ENCODE data around the gene PCBP3. TPM values are rescaled to one million over a fixed set of nuclear protein-coding genes. Genes with fewer than 3 reads are reported as not detected.

The PCBP3 gene
- total and polyA plus RNA-seq, 2 donors from 2014 or later: 2.3 to 5.4 TPM

GRCh38 chr21:45737485-45738166, 94.1 kb downstream of the PCBP3 start:
- Histone ChIP-seq H3K9me3 (ENCODE audit: control insufficient read depth in 2 of 3, insufficient read depth in 1 of 3, low read length in 3 of 3) (no peaks in the 10 kb centered on the region), H3K4me1 (ENCODE audit: control insufficient read depth in 2 of 3, insufficient read depth in 2 of 3, low read depth in 1 of 3, low read length in 3 of 3) (peaks cover 0 to 4% (median 0%) of the 10 kb centered on the region in 3 donors), H3K27ac (ENCODE audit: low read depth in 2 of 2, low read length in 2 of 2) (no peak overlapping the region), H3K36me3 (ENCODE audit: control insufficient read depth in 2 of 3, insufficient read depth in 3 of 3, low read length in 3 of 3) (no peaks in the 10 kb centered on the region), H3K27me3 (ENCODE audit: control insufficient read depth, insufficient read depth, low read length) (no peaks in the 10 kb centered on the region), H3K4me3 (ENCODE audit: low read length in 3 of 3) (no peak overlapping the region), H3K9ac (ENCODE audit: low read length in 3 of 3) (no peak overlapping the region)
- no peak for FAIRE-seq
- no peak for DNase-seq
- TF ChIP-seq, protein P1, sequence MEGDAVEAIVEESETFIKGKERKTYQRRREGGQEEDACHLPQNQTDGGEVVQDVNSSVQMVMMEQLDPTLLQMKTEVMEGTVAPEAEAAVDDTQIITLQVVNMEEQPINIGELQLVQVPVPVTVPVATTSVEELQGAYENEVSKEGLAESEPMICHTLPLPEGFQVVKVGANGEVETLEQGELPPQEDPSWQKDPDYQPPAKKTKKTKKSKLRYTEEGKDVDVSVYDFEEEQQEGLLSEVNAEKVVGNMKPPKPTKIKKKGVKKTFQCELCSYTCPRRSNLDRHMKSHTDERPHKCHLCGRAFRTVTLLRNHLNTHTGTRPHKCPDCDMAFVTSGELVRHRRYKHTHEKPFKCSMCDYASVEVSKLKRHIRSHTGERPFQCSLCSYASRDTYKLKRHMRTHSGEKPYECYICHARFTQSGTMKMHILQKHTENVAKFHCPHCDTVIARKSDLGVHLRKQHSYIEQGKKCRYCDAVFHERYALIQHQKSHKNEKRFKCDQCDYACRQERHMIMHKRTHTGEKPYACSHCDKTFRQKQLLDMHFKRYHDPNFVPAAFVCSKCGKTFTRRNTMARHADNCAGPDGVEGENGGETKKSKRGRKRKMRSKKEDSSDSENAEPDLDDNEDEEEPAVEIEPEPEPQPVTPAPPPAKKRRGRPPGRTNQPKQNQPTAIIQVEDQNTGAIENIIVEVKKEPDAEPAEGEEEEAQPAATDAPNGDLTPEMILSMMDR (IDR thresholded peaks at IDR 0.05; ENCODE audit: borderline replicate concordance, extremely low read depth, insufficient read depth): no peak
- intact Hi-C loops (cut with DNase I): no loop called here

DNA sequence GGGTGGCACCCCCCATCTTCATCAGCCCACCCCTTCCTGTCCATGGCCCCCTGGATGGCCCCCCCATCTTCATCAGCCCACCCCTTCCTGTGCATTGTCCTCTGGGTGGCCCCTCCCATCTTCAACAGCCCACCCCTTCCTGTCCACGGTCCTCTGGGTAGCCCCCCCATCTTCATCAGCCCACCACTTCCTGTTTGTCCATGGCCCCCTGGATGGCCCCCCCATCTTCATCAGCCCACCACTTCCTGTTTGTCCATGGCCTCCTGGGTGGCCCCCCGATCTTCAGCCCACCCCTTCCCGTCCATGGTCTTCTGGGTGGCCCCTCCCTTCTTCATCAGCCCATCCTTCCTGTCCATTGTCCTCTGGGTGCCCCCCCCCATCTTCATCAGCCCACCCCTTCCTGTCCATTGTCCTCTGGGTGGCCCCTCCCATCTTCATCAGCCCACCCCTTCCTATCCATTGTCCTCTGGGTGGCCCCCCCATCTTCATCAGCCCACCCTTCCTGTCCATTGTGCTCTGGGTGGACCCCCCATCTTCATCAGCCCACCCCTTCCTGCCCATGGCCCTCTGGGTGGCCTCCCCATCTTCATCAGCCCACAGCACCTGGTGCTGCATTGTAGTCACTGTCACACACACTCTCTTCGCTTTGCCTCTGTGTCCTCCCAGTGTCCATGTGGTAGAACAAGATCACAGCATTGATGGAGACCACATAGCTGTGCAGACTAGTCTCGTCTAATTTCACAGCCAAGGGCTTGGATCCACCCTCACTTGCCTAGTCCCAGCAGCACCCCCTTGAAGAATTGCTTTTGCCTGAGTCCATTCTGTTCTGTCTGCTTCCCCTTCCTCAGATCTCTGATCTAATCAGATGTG, 95.9 kb downstream of the PCBP3 start:
- DNase-seq (no peak), FAIRE-seq (no peak)
- Histone ChIP-seq H3K27me3 (ENCODE audit: control insufficient read depth, insufficient read depth, low read length) (no peaks in the 10 kb centered on the region), H3K27ac (ENCODE audit: low read depth in 2 of 2, low read length in 2 of 2) (no peak overlapping the region), H3K9ac (ENCODE audit: low read length in 3 of 3) (no peak overlapping the region), H3K9me3 (ENCODE audit: control insufficient read depth in 2 of 3, insufficient read depth in 1 of 3, low read length in 3 of 3) (no peaks in the 10 kb centered on the region), H3K4me1 (ENCODE audit: control insufficient read depth in 2 of 3, insufficient read depth in 2 of 3, low read depth in 1 of 3, low read length in 3 of 3) (peaks cover 0 to 4% (median 0%) of the 10 kb centered on the region in 3 donors), H3K4me3 (ENCODE audit: low read length in 3 of 3) (no peak overlapping the region), H3K36me3 (ENCODE audit: control insufficient read depth in 2 of 3, insufficient read depth in 3 of 3, low read length in 3 of 3) (no peaks in the 10 kb centered on the region)
- intact Hi-C loops (cut with DNase I): no loop called here
- TF ChIP-seq, protein P1 (IDR thresholded peaks at IDR 0.05; ENCODE audit: borderline replicate concordance, extremely low read depth, insufficient read depth): no peak

DNA sequence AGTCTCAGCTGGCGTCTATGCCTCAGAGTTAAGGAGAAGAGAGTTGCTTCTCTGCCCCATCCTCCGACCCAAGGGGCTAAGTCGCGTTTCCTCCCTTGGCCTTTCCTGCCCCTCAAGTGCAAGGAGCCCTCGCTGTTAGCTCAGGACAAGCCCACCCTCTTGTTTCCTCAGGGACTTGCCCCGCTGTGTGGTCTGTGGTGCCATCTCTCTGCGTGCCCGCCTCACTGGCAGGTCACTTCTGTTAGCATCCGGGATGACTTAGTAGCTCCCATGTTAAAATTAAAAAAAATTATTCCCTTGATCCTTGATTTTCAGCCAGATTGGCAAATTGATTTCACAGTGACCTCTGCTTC, 96.5 kb downstream of the PCBP3 start:
- Histone ChIP-seq H3K27me3 (ENCODE audit: control insufficient read depth, insufficient read depth, low read length) (no peaks in the 10 kb centered on the region), H3K9me3 (ENCODE audit: control insufficient read depth in 2 of 3, insufficient read depth in 1 of 3, low read length in 3 of 3) (no peaks in the 10 kb centered on the region), H3K4me3 (ENCODE audit: low read length in 3 of 3) (no peak overlapping the region), H3K27ac (ENCODE audit: low read depth in 2 of 2, low read length in 2 of 2) (no peak overlapping the region), H3K4me1 (ENCODE audit: control insufficient read depth in 2 of 3, insufficient read depth in 2 of 3, low read depth in 1 of 3, low read length in 3 of 3) (peaks cover 0 to 4% (median 0%) of the 10 kb centered on the region in 3 donors), H3K9ac (ENCODE audit: low read length in 3 of 3) (no peak overlapping the region), H3K36me3 (ENCODE audit: control insufficient read depth in 2 of 3, insufficient read depth in 3 of 3, low read length in 3 of 3) (no peaks in the 10 kb centered on the region)
- FAIRE-seq: no peak
- no peak for DNase-seq
- intact Hi-C loops (cut with DNase I): no loop called here
- TF ChIP-seq, protein P1 (IDR thresholded peaks at IDR 0.05; ENCODE audit: borderline replicate concordance, extremely low read depth, insufficient read depth): no peak

Measured in kidney (tissue), 14 donors.